NCI-H1436 (cell line): ENCODE results near the gene YES1.

Experiments used
- DNase-seq: peaks from one replicate; lab custom pipeline; 2025; lab: John Stamatoyannopoulos, UW

The YES1 gene

GRCh38 chr18:811892-812375 lies at the start of gene YES1:
TSS of gene YES1 (minus strand) at chr18:812242. CDS start at chr18:756827, 55,415 bp downstream.
- peak; percentile 66 for DNase-seq

- DNase-seq = no peak
Observed at GRCh38 chr18:857986-858385, 45.9 kb upstream of the YES1 start.

GRCh38 chr18:853471-853870 lies 41.4 kb upstream of the YES1 start:
- DNase-seq = no peak

- DNase-seq = no peak
Observed at GRCh38 chr18:850960-851359, 38.9 kb upstream of the YES1 start.

- DNase-seq = no peak
Observed at GRCh38 chr18:849021-849420, 37.0 kb upstream of the YES1 start.

- no peak for DNase-seq
Observed at GRCh38 chr18:848062-848861, 36.2 kb upstream of the YES1 start.

- DNase-seq = no peak
Observed at GRCh38 chr18:845152-845819, 33.2 kb upstream of the YES1 start.

- DNase-seq = no peak
Observed at GRCh38 chr18:841647-842370, 29.8 kb upstream of the YES1 start.

GRCh38 chr18:840516-840915 lies 28.5 kb upstream of the YES1 start:
- DNase-seq = no peak

GRCh38 chr18:840023-840408 lies 28.0 kb upstream of the YES1 start:
- no peak for DNase-seq

- DNase-seq = peak; percentile 77
Observed at GRCh38 chr18:839224-840022, 27.4 kb upstream of the YES1 start.

GRCh38 chr18:837922-838321 lies 25.9 kb upstream of the YES1 start:
- no peak for DNase-seq

GRCh38 chr18:834082-834720 lies 22.2 kb upstream of the YES1 start:
- DNase-seq = no peak

GRCh38 chr18:833197-833596 lies 21.2 kb upstream of the YES1 start:
- no peak for DNase-seq

GRCh38 chr18:832085-832681 lies 20.1 kb upstream of the YES1 start:
- DNase-seq = peak; percentile 27

- DNase-seq = no peak
Observed at GRCh38 chr18:830315-830901, 18.4 kb upstream of the YES1 start.

GRCh38 chr18:829432-829831 lies 17.4 kb upstream of the YES1 start:
- no peak for DNase-seq

- no peak for DNase-seq
Observed at GRCh38 chr18:827093-827677, 15.1 kb upstream of the YES1 start.

GRCh38 chr18:825891-826585 lies 14.0 kb upstream of the YES1 start:
- DNase-seq = no peak

GRCh38 chr18:824179-824578 lies 12.1 kb upstream of the YES1 start:
- DNase-seq = no peak
